ENCODE data around the gene PAPSS1.

Gene PAPSS1

GRCh38 chr4:107570952-107571351, 149.1 kb downstream of the PAPSS1 start:
- Histone ChIP-seq H3K27me3 (ENCODE audit: control insufficient read depth in 1 of 2, insufficient read depth in 2 of 2, low read length in 2 of 2) (no peaks in the 10 kb centered on the region), H3K9me3 (ENCODE audit: control insufficient read depth in 2 of 2, low read length in 2 of 2) (no peaks in the 10 kb centered on the region), H3K9ac (ENCODE audit: low read length in 2 of 2) (no peak overlapping the region), H3K4me1 (ENCODE audit: control insufficient read depth, insufficient read depth, low read length) (no peaks in the 10 kb centered on the region), H3K27ac (ENCODE audit: low read length) (no peak overlapping the region), H3K4me3 (ENCODE audit: low read length in 2 of 2) (no peak overlapping the region), H3K36me3 (ENCODE audit: control insufficient read depth in 2 of 2, insufficient read depth in 2 of 2, low read length in 2 of 2) (no peaks in the 10 kb centered on the region)

GRCh38 chr4:107564326-107564725, 155.7 kb downstream of the PAPSS1 start:
- Histone ChIP-seq H3K27ac (ENCODE audit: low read length) (no peak overlapping the region), H3K9ac (ENCODE audit: low read length in 2 of 2) (no peak overlapping the region), H3K9me3 (ENCODE audit: control insufficient read depth in 2 of 2, low read length in 2 of 2) (no peaks in the 10 kb centered on the region), H3K4me1 (ENCODE audit: control insufficient read depth, insufficient read depth, low read length) (no peaks in the 10 kb centered on the region), H3K4me3 (ENCODE audit: low read length in 2 of 2) (no peak overlapping the region), H3K27me3 (ENCODE audit: control insufficient read depth in 1 of 2, insufficient read depth in 2 of 2, low read length in 2 of 2) (no peaks in the 10 kb centered on the region), H3K36me3 (ENCODE audit: control insufficient read depth in 2 of 2, insufficient read depth in 2 of 2, low read length in 2 of 2) (no peaks in the 10 kb centered on the region)
